NCI-H1694 (cell line): Measurements from ENCODE around the gene PCDHGA11.
"Not testable (repeated sequence)": the region's sequence is repeated elsewhere in the genome, so short reads cannot be mapped to it uniquely, and the experiment has no call there.

Source experiments
- DNase-seq: peaks from one replicate; lab custom pipeline; 2025; lab: John Stamatoyannopoulos, UW

Gene PCDHGA11

DNA sequence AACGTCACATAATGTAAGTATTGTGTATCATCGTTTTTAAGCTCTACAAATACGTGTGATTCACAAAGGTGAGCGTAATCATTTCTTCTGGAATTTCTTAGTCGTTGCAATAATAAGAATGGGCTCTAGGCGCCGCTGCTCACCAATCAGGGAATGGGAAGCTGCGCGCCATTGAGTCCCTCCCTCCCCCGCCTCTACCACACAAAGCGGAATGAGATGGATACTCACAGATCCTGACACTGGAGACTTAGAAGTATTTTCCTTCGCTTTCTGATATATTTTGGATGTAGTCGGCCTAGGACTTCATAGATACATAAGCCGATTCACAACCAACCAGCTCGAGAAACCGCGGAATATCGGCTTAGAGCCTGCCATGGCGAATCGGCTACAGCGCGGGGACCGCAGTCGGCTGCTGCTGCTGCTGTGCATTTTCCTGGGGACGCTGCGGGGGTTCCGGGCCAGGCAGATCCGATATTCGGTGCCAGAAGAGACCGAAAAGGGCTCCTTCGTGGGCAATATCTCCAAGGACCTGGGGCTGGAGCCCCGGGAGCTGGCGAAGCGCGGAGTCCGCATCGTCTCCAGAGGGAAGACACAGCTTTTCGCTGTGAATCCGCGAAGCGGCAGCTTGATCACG is at the start of gene PCDHGA11:
PCDHGA11 (plus strand) TSS at position 197 of the 634 bp plus-strand sequence; CDS start at position 374, 177 bp downstream.
- no peak for DNase-seq

DNA sequence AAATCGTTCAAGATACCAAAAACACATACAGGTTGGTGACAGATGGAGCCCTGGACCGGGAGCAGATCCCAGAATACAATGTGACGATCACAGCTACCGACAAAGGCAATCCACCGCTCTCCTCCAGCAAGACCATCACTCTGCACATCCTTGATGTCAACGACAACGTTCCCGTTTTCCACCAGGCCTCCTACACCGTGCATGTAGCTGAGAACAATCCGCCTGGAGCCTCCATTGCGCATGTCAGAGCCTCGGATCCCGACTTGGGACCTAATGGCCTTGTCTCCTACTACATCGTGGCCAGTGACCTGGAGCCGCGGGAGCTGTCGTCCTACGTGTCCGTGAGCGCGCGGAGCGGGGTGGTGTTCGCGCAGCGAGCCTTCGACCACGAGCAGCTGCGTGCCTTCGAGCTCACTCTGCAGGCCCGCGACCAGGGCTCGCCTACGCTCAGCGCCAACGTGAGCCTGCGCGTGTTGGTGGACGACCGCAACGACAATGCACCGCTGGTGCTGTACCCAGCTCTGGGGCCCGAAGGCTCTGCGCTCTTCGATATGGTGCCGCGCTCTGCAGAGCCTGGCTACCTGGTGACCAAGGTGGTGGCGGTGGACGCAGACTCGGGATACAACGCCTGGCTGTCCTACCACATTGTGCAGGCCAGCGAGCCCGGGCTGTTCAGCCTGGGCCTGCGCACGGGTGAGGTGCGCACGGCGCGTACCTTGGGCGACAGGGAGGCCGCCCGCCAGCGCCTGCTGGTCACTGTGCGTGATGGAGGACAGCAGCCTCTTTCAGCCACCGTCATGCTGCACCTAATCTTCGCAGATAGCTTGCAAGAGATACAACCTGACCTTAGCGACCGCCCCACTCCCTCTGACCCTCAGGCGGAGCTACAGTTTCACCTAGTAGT is 49.0 kb upstream of the PCDHGA11 start:
- no peak for DNase-seq

DNA sequence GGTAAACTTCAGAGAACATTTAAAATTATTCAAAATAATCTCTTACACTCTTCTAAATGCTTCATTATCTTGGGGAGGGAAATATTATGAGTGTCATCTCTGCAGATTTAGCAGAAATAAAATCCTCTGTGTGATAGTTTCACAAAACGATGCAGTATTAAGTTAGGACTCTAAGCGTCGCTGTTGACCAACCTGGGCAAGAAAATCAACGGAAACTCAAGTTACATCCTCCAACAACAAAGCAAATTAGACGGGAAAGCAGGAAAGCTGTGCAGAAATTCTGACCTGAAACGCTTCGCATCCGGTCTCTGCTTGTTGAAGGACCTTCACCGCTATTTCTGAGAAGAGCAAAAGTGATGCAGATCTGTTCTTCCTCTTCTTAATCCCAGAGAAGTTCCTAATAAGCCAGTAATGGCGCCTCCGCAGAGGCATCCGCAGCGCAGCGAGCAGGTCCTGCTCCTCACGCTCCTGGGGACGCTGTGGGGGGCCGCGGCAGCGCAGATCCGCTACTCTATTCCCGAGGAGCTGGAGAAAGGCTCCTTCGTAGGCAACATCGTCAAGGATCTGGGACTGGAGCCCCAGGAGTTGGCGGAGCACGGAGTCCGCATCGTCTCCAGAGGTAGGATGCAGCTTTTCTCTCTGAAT is 47.1 kb upstream of the PCDHGA11 start, which contains the start of gene PCDHGA6:
PCDHGA6 (plus strand) TSS at position 219 of the 645 bp plus-strand sequence; CDS start at position 412, 193 bp downstream.
- no peak for DNase-seq

DNA sequence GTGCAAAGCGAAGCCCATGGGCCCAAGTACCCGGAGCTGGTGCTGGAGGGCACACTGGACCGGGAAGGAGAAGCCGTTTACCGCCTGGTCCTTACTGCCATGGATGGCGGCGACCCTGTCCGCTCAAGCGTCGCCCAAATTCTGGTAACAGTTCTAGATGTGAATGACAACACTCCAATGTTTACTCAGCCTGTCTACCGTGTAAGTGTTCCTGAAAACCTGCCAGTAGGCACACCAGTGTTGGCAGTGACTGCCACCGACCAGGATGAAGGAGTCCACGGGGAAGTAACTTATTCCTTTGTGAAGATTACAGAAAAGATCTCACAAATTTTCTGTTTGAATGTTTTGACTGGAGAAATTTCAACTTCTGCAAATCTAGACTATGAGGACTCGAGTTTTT is 46.2 kb upstream of the PCDHGA11 start:
- DNase-seq = no peak

DNA sequence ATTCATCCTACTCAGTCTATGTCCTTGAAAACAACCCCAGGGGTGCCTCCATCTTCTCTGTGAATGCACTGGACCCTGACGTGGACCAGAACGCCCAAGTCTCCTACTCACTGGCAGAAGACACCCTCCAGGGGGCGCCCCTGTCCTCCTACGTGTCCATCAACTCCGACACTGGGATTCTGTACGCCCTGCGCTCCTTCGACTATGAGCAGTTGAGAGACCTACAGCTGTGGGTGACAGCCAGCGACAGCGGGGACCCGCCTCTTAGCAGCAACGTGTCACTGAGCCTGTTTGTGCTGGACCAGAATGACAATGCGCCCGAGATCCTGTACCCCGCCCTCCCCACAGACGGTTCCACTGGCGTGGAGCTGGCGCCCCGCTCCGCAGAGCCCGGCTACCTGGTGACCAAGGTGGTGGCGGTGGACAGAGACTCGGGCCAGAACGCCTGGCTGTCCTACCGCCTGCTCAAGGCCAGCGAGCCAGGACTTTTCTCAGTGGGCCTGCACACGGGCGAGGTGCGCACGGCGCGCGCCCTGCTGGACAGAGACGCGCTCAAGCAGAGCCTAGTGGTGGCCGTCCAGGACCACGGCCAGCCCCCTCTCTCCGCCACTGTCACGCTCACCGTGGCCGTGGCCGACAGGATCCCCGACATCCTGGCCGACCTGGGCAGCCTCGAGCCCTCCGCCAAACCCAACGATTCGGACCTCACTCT is 45.3 kb upstream of the PCDHGA11 start:
- DNase-seq = not testable (repeated sequence)

DNA sequence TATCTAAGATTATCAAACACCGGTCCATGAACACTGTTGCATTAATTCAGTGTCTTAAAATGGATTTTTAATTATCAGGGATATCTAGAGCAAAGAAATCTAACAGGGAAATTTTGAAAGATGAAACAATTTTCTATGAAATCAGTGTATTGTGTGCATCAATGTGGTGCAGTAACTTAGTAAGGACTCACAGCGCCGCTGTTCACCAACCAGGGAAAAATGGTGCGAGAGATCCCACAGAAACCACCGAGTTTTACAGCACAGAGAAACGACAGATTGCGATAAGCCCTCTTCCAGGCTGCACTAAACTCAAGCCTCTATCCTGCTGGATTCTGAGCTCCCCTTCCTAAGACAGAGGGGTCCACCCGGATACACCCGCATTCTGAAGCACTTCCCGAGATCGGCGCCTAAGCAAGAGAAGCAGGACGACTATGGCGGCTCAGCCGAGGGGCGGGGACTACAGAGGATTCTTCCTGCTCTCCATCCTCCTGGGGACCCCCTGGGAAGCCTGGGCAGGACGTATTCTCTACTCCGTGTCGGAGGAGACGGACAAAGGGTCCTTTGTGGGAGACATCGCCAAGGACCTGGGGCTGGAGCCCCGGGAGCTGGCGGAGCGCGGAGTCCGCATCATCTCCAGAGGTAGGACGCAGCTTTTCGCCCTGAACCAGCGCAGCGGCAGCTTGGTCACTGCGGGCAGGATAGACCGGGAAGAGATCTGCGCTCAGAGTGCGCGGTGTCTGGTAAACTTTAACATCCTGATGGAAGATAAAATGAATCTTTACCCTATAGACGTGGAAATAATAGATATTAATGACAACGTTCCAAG is 38.2 kb upstream of the PCDHGA11 start, which contains the start of gene PCDHGA7:
PCDHGA7 (plus strand) TSS at position 274 of the 826 bp plus-strand sequence; CDS start at position 432, 158 bp downstream.
- DNase-seq = no peak

DNA sequence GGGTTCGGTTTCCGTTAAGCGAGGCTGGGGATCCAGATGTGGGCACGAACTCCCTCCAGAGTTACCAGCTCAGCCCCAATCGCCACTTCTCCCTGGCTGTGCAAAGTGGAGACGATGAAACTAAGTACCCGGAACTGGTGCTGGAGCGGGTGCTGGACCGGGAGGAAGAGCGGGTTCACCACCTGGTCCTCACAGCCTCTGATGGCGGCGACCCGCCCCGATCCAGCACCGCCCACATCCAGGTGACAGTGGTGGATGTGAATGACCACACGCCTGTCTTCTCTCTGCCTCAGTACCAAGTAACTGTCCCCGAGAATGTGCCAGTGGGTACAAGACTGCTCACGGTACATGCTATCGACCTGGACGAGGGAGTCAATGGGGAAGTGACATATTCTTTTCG is 37.5 kb upstream of the PCDHGA11 start:
- no peak for DNase-seq

DNA sequence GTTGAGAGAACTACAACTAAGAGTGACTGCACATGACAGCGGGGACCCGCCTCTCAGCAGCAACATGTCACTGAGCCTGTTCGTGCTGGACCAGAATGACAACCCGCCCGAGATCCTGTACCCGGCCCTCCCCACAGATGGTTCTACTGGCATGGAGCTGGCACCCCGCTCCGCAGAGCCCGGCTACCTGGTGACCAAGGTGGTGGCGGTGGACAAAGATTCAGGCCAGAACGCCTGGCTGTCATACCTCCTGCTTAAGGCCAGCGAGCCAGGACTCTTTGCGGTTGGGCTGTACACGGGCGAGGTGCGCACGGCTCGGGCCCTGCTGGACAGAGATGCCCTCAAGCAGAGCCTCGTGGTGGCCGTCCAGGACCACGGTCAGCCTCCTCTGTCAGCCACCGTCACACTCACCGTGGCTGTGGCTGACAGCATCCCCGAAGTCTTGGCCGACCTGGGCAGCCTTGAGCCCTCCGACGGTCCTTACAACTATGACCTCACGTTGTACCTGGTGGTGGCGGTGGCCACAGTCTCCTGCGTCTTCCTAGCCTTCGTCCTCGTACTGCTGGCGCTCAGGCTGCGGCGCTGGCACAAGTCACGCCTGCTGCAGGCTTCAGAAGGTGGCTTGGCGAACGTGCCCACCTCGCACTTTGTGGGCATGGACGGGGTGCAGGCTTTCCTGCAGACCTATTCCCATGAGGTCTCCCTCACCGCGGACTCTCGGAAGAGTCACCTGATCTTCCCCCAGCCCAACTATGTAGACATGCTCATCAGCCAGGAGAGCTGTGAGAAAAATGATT is 36.2 kb upstream of the PCDHGA11 start:
- no peak for DNase-seq

DNA sequence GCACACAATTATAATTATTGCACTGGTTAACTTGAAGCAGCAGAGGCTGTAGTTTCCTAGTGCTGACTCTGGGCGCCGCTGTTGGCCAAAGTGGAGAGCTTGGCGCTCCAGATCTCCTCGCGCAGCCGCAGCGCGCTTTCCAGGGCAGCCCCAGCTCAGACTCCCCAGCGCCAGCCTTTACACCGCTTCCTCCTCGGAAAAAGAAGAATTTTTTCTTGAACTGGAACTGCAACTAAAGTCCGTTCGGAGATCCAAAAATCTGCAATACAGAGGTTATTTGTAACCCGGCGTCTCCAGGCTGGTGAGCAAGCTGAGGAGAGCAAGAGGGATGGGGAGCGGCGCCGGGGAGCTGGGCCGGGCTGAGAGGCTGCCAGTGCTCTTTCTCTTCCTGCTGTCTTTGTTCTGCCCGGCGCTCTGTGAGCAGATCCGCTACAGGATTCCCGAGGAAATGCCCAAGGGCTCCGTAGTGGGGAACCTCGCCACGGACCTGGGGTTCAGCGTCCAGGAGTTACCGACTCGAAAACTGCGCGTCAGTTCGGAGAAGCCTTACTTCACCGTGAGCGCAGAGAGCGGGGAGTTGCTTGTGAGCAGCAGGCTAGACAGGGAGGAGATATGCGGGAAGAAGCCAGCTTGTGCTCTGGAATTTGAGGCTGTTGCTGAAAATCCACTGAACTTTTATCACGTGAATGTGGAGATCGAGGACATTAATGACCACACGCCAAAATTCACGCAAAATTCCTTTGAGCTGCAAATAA is 33.1 kb upstream of the PCDHGA11 start, which contains the start of gene PCDHGB4:
PCDHGB4 (plus strand) TSS at position 142 of the 755 bp plus-strand sequence; CDS start at position 329, 187 bp downstream.
- DNase-seq = not testable (repeated sequence)

DNA sequence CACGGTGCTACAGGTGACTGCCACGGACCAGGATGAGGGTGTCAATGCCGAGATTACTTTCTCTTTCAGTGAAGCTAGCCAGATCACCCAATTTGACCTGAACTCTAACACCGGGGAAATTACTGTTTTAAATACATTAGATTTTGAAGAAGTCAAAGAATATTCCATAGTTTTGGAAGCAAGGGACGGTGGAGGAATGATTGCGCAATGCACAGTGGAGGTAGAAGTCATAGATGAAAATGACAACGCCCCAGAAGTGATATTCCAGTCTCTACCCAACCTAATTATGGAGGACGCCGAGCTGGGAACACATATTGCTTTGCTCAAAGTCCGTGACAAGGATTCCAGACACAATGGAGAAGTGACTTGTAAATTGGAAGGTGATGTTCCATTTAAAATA is 32.2 kb upstream of the PCDHGA11 start:
- no peak for DNase-seq

DNA sequence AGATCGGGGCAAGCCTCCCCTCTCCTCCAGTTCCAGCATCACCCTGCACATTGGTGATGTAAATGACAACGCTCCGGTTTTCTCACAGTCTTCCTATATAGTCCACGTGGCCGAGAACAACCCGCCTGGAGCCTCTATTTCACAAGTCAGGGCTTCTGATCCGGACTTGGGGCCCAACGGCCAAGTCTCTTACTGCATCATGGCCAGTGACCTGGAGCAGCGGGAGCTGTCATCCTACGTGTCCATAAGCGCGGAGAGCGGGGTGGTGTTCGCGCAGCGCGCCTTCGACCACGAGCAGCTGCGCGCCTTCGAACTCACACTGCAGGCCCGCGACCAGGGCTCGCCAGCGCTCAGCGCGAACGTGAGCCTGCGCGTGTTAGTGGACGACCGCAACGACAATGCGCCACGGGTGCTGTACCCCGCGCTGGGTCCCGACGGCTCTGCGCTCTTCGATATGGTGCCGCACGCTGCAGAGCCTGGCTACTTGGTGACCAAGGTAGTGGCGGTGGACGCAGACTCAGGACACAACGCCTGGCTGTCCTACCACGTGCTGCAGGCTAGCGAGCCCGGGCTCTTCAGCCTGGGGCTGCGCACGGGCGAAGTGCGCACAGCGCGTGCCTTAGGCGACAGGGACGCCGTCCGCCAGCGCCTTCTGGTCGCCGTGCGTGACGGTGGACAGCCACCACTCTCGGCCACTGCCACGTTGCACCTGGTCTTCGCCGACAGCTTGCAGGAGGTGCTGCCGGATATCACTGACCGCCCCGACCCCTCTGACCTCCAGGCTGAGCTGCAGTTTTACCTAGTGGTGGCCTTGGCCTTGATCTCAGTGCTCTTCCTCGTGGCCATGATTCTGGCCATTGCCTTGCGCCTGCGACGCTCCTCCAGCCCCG is 31.5 kb upstream of the PCDHGA11 start:
- DNase-seq = no peak

DNA sequence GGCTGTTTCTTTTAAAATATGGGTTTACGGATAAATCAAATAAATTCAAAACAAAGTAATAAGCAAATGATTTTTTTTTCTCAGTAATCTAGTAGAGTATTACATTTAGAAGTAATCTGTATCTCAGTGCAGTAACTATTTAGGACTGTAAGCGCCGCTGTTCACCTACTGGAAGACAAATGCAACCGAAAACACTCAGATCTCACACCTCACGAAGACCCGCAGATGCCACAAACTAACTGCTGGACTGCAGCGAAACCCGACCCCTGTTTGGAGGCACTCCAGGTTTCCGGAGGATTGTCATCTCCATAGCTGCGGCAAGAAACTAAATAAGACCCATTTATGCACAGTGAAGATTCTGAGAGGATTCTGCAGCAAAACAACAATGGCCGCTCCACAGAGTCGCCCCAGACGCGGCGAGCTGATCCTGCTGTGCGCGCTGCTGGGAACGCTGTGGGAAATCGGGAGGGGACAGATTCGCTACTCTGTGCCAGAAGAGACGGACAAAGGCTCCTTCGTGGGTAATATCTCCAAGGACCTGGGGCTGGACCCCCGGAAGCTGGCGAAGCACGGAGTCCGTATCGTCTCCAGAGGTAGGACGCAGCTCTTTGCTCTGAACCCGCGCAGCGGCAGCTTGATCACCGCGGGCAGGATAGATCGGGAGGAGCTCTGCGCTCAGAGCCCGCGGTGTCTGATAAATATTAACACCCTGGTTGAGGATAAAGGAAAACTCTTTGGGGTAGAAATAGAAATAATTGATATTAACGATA is 28.2 kb upstream of the PCDHGA11 start, which contains the start of gene PCDHGA8:
PCDHGA8 (plus strand) TSS at position 205 of the 770 bp plus-strand sequence; CDS start at position 386, 181 bp downstream.
- no peak for DNase-seq

DNA sequence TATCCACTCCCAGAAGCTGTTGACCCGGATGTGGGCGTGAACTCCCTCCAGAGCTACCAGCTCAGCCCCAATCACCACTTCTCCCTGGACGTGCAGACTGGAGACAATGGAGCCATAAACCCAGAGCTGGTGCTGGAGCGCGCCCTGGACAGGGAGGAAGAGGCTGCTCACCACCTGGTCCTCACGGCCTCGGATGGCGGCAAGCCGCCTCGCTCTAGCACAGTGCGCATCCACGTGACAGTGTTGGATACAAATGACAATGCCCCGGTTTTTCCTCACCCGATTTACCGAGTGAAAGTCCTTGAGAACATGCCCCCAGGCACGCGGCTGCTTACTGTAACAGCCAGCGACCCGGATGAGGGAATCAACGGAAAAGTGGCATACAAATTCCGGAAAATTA is 27.6 kb upstream of the PCDHGA11 start:
- DNase-seq = no peak

DNA sequence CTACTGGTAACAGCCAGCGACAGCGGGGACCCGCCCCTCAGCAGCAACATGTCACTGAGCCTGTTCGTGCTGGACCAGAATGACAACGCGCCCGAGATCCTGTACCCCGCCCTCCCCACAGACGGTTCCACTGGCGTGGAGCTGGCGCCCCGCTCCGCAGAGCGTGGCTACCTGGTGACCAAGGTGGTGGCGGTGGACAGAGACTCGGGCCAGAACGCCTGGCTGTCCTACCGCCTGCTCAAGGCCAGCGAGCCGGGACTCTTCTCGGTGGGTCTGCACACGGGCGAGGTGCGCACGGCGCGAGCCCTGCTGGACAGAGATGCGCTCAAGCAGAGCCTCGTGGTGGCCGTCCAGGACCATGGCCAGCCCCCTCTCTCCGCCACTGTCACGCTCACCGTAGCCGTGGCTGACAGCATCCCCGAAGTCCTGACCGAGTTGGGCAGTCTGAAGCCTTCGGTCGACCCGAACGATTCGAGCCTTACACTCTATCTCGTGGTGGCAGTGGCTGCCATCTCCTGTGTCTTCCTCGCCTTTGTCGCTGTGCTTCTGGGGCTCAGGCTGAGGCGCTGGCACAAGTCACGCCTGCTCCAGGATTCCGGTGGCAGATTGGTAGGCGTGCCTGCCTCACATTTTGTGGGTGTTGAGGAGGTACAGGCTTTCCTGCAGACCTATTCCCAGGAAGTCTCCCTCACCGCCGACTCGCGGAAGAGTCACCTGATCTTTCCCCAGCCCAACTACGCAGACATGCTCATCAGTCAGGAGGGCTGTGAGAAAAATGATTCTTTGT is 26.3 kb upstream of the PCDHGA11 start:
- not testable (repeated sequence) for DNase-seq

DNA sequence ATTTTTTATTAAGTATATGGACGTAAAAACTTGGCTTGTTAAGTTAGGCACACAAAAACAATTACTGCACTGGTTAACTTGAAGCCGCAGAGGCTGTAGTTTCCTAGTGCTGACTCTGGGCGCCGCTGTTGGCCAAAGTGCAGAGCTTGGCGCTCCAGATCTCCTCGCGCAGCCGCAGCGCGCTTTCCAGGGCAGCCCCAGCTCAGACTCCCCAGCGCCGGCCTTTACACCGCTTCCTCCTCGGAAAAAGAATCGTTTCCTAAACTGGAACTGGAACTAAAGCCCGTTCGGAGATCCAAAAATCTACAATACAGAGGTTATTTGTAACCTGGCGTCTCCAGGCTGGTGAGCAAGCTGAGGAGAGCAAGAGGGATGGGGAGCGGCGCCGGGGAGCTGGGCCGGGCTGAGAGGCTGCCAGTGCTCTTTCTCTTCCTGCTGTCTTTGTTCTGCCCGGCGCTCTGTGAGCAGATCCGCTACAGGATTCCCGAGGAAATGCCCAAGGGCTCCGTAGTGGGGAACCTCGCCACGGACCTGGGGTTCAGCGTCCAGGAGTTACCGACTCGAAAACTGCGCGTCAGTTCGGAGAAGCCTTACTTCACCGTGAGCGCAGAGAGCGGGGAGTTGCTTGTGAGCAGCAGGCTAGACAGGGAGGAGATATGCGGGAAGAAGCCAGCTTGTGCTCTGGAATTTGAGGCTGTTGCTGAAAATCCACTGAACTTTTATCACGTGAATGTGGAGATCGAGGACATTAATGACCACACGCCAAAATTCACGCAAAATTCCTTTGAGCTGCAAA is 22.9 kb upstream of the PCDHGA11 start, which contains the start of gene PCDHGB5:
PCDHGB5 (plus strand) TSS at position 192 of the 796 bp plus-strand sequence; CDS start at position 373, 181 bp downstream.
- DNase-seq = not testable (repeated sequence)
